Lung (tissue), 12 donors: ENCODE data around the gene NCAPH2. TPM values are rescaled to one million over a fixed set of nuclear protein-coding genes. Genes with fewer than 3 reads are reported as not detected.
"Not testable (repeated sequence)": the region's sequence is repeated elsewhere in the genome, so short reads cannot be mapped to it uniquely, and the experiment has no call there.

Experiments used
- ATAC-seq: fragments of 200-7000 bp; cut with Tn5 transposase; one replicate; pipeline ENCODE4 v1.9.1; 2020; ENCODE audit warnings: moderate number of reproducible peaks; ENCODE audit not compliant: insufficient read depth, low FRiP score
- DNase-seq, 3 donors: peaks; one replicate each; pipeline ENCODE4 v3.0.0-alpha.2; 2013 to 2017
- H3K27ac ChIP-seq, 2 donors: one replicate each; pipeline ENCODE4 v1.5.1; 2013; ENCODE audit warnings: mild to moderate bottlenecking in 2 of 2, moderate library complexity in 2 of 2, control low read depth in 1 of 2, inconsistent platforms in 1 of 2, low read depth in 1 of 2, low read length in 1 of 2
- H3K27me3 ChIP-seq, 3 donors: one replicate each; pipeline ENCODE4 v1.5.1; 2013; ENCODE audit warnings: low read length in 2 of 3; ENCODE audit not compliant: control insufficient read depth in 3 of 3, insufficient read depth in 3 of 3
- H3K36me3 ChIP-seq, 4 donors: one replicate each; pipeline ENCODE4 v1.5.1; 2013; ENCODE audit warnings: low read length in 4 of 4, mild to moderate bottlenecking in 1 of 4, moderate library complexity in 1 of 4; ENCODE audit not compliant: control insufficient read depth in 4 of 4, insufficient read depth in 4 of 4
- H3K4me1 ChIP-seq, 5 donors: one replicate each; pipeline ENCODE4 v1.5.1; 2013; ENCODE audit warnings: low read length in 5 of 5, mild to moderate bottlenecking in 2 of 5, moderate library complexity in 1 of 5; ENCODE audit not compliant: control insufficient read depth in 5 of 5, insufficient read depth in 5 of 5
- H3K4me3 ChIP-seq: one replicate; pipeline ENCODE4 v1.5.1; 2013; ENCODE audit warnings: mild to moderate bottlenecking, control low read depth, moderate library complexity
- H3K9ac ChIP-seq, 2 donors: one replicate each; pipeline ENCODE4 v1.5.1; 2013; ENCODE audit warnings: low read length in 2 of 2, control low read depth in 1 of 2; ENCODE audit not compliant: insufficient read depth in 1 of 2
- H3K9me3 ChIP-seq, 4 donors: one replicate each; pipeline ENCODE4 v1.5.1; 2013; ENCODE audit warnings: low read length in 3 of 4, mild to moderate bottlenecking in 1 of 4, moderate library complexity in 1 of 4; ENCODE audit not compliant: control insufficient read depth in 4 of 4, insufficient read depth in 3 of 4
- WGBS, 2 donors: extraction: QIAGEN DNeasy Blood & Tissue Kit; methylation state at CpG; one replicate each; pipeline ENCODE4 v1.1.7; 2013; 5-methylcytosine and 5-hydroxymethylcytosine counted together
- polyA plus RNA-seq, 2 donors: library from polyadenylated mRNA; stranded (reverse); fragments of 200-250 nt; gene quantifications; one replicate each; pipeline ENCODE4 v1.2.1, GENCODE V29; 2013
- total RNA-seq, 2 donors: library from RNA; depleted of rRNA in 1 of 2; stranded (reverse); fragments of >200 nt in 1 of 2; gene quantifications; one replicate each; pipeline ENCODE4 v1.2.1, GENCODE V29; 2014 to 2021
- TF ChIP-seq, protein P1 (sequence below): IDR thresholded peaks from 2 replicates; pipeline ENCODE4 v1.5.1; 2012; ENCODE audit warnings: mild to moderate bottlenecking; ENCODE audit errors: control extremely low read depth, extremely low read depth
- donor health status: control.
- donor health status: control.
- donor health status: Bipolar disorder and iron deficiency.
- donor health status: healthy.
- donor health status: DM: yes; HTN: yes; CAD: no.

NCAPH2 gene
- total and polyA plus RNA-seq, 4 donors: 27.8 to 64.4 (median 43.2) TPM

DNA sequence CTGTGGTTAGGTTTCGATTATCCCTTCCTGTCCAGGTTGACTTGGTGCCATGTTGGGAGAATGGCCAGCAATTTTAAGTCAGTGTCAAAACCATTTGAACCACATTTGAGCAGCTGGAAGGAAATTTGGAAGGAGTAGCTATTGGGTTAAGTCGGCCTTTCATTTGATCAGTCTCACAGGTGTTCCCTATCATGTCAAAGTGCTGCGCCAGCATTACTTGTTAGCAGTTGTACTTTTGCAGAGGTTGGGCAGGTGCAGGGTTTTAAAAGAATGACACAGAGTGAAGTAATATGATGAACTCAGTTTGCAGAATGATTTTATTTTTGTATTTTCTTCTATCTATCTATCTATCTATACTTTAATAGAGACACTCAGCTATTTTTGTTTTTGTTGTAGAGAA lies 28.2 kb downstream of the NCAPH2 start:
- Histone ChIP-seq H3K9me3 (no peaks in the 10 kb centered on the region), H3K9ac (no peak overlapping the region), H3K36me3 (no peaks in the 10 kb centered on the region), H3K27ac (no peak overlapping the region), H3K27me3 (peaks cover 0 to 22% (median 19%) of the 10 kb centered on the region in 3 donors), H3K4me1 (peaks cover 0 to 16% (median 7%) of the 10 kb centered on the region in 5 donors), H3K4me3 (no peak overlapping the region)
- DNase-seq (no peak), ATAC-seq (no peak)
- TF ChIP-seq, protein P1, sequence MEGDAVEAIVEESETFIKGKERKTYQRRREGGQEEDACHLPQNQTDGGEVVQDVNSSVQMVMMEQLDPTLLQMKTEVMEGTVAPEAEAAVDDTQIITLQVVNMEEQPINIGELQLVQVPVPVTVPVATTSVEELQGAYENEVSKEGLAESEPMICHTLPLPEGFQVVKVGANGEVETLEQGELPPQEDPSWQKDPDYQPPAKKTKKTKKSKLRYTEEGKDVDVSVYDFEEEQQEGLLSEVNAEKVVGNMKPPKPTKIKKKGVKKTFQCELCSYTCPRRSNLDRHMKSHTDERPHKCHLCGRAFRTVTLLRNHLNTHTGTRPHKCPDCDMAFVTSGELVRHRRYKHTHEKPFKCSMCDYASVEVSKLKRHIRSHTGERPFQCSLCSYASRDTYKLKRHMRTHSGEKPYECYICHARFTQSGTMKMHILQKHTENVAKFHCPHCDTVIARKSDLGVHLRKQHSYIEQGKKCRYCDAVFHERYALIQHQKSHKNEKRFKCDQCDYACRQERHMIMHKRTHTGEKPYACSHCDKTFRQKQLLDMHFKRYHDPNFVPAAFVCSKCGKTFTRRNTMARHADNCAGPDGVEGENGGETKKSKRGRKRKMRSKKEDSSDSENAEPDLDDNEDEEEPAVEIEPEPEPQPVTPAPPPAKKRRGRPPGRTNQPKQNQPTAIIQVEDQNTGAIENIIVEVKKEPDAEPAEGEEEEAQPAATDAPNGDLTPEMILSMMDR: no peak
- 84 to 89% methylated on average over 3 of the region's 3 CpGs for WGBS, 2 donors

GRCh38 chr22:50537765-50538164 lies 29.7 kb downstream of the NCAPH2 start:
- WGBS, 2 donors: 72 to 89% methylated on average over 13 of the region's 13 CpGs
- Histone ChIP-seq H3K9ac (no peak overlapping the region), H3K4me1 (peaks cover 0 to 4% (median 2%) of the 10 kb centered on the region in 5 donors), H3K27ac (peak overlapping the region in 1 of 2 donors; percentile 93), H3K36me3 (no peaks in the 10 kb centered on the region), H3K9me3 (no peaks in the 10 kb centered on the region), H3K27me3 (peaks cover 0 to 21% (median 13%) of the 10 kb centered on the region in 3 donors), H3K4me3 (no peak overlapping the region)
- ATAC-seq: no peak
- TF ChIP-seq, protein P1: no peak
- DNase-seq: no peak

DNA sequence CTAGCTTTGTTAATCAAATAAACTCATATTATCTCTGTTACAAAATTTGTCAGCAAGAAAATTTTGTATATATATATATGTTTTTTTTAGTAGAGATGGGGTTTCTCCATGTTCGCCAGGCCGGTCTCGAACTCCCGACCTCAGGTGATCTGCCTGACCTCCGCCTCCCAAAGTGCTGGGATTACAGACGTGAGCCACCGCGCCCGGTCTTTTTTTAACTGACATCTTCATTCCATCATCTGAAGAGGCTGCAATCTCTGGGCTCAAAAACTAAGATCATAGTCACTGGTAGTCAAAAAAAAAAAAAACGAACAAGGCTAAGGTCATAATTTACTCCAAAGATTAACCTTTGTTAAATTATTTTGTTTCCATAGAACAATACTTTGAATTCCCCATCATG lies 32.4 kb downstream of the NCAPH2 start:
- Histone ChIP-seq H3K27ac (no peak overlapping the region), H3K4me1 (peaks cover 0 to 14% (median 2%) of the 10 kb centered on the region in 5 donors), H3K36me3 (no peaks in the 10 kb centered on the region), H3K27me3 (peaks cover 0 to 19% (median 9%) of the 10 kb centered on the region in 3 donors), H3K4me3 (no peak overlapping the region), H3K9ac (no peak overlapping the region), H3K9me3 (no peaks in the 10 kb centered on the region)
- no peak for ATAC-seq
- DNase-seq: no peak
- TF ChIP-seq, protein P1: no peak
- 72 to 75% methylated on average over 10 of the region's 10 CpGs for WGBS, 2 donors

GRCh38 chr22:50541667-50542026 lies 33.6 kb downstream of the NCAPH2 start:
- H3K4me3 ChIP-seq, H3K36me3 ChIP-seq, DNase-seq, H3K9me3 ChIP-seq, H3K9ac ChIP-seq: not testable (repeated sequence)
- H3K27me3 ChIP-seq: peaks cover 0 to 22% (median 21%) of the 10 kb centered on the region in 3 donors
- ATAC-seq: peak; percentile 22
- WGBS, 2 donors: 28 to 46% methylated on average over 5 of the region's 5 CpGs
- peaks cover 0 to 14% (median 2%) of the 10 kb centered on the region in 5 donors for H3K4me1 ChIP-seq
- H3K27ac ChIP-seq: peak overlapping the region in 1 of 2 donors; percentile 87
